HFF-Myc (cell line): ENCODE data around the gene GLT6D1.

ENCODE experiments used
- DNase-seq: peaks from one replicate; pipeline ENCODE4 v3.0.0-alpha.2; 2011; ENCODE audit warnings: low read depth; ENCODE audit errors: extremely low read depth
- H3K4me3 ChIP-seq: replicated peaks from 2 replicates; pipeline ENCODE4 v1.5.1; 2011; ENCODE audit warnings: low read depth, mild to moderate bottlenecking, control low read depth, low read length
- CTCF ChIP-seq: IDR thresholded peaks from 2 replicates; pipeline ENCODE4 v1.5.1; 2012; ENCODE audit warnings: mild to moderate bottlenecking, low read depth, low read length, control low read depth; ENCODE audit errors: missing control alignments

GLT6D1 gene

DNA sequence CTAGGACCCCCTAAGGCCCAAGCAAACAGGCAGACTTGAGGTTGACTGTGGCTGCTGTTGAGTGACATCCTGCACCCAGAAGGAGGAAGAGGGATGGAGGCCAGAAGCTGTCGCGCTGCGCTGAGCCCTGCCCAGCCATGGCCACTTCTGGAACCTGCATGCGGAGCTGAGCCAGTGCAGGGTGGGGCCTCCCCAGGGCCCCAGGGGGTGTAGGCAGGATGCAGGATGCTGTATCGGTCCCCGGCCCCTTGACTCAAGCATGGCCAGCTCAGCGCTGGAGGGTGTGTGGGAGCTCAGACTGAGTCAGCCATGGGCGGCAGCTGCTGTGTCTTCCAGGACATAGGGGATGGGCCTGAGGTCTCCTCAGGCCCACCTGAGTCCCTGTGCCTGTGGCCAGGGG, 26.9 kb downstream of the GLT6D1 start:
- no peak overlapping the region for H3K4me3 ChIP-seq
- no peak for TF ChIP-seq CTCF
- no peak for DNase-seq

- DNase-seq: no peak
- TF ChIP-seq CTCF: no peak
- no peak overlapping the region for H3K4me3 ChIP-seq
These were observed 27.5 kb downstream of the GLT6D1 start for GRCh38 chr9:135611875-135612209.

- TF ChIP-seq CTCF: no peak
- H3K4me3 ChIP-seq: no peak overlapping the region
- DNase-seq: no peak
These were observed 28.0 kb downstream of the GLT6D1 start for GRCh38 chr9:135611142-135611874.

- no peak for DNase-seq
- TF ChIP-seq CTCF: no peak
- no peak overlapping the region for H3K4me3 ChIP-seq
These were observed 28.8 kb downstream of the GLT6D1 start for GRCh38 chr9:135610290-135611141.

DNA sequence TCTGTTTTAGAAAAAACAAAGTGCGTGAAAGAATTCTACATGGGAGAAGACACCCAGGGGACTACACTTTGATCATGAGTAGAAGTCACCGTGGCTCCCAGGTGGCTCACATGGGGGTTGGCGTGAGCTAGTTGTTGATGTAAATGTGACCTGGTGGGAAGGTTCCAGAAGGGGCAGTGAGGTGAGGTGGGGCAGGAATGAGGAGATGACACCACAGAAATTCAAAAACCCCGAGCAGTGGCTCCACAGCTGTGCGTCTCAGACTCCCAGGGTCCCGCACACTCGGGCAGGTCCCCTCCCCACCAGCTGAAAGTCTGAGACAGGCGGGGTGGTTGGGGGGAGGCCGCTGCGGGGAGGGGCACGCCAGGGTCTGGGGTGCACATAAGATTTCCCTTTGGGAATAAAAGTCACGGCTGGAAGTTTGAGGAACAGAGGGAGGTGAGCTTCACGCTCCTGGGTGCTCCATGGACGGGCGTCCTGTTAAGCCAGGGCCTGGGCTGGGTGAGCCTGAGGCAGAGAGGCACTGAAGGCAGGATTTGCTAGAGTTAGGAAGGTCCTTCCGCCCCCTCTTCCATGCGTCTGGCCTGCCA, 29.9 kb downstream of the GLT6D1 start:
- H3K4me3 ChIP-seq: no peak overlapping the region
- no peak for TF ChIP-seq CTCF
- DNase-seq: no peak

DNA sequence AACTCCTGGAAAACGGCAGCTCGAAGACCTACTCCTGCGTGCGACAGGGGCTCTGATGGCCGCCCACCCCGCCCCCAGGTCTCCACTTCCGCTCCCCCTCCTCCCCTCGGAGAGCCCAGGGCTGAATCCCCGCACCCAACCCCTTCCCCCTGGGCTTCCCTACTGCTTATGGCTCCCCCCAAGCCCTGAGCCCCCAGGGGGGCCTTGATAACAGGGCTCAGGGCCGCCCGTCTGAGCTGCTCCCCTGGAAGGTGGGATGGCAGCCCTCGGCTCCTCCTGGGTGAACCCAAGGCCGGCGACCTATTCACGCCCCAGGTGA, 30.4 kb downstream of the GLT6D1 start:
- no peak for DNase-seq
- H3K4me3 ChIP-seq: no peak overlapping the region
- TF ChIP-seq CTCF: no peak
